Activated naive CD4-positive, alpha-beta T cell treated with Interleukin-2 at 50 U/mL for 16 hours (primary cell): ENCODE data around the gene CTNNA2.

Experiments used
- DNase-seq: peaks from one replicate; pipeline ENCODE4 v3.0.0-alpha.2; 2020

CTNNA2 gene

DNA sequence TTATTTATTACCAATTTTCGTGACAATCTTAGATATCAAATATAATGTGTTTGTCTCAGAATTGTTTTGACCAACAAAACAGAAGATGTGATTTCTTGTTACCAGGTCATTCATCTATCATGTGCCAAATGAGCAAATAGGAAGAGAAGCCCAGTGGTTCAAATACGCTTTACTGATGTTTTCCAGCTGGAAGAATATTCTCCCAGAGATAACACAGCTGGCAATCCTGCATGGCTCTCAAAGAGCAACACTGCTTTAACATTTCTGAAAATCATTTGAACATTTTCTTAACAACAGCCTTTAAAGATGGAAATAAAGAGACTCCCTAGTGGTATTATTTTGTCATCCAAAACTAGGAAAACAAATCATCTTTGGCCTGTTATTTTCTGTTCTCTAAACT, 359.8 kb downstream of the CTNNA2 start:
- no peak for DNase-seq

DNA sequence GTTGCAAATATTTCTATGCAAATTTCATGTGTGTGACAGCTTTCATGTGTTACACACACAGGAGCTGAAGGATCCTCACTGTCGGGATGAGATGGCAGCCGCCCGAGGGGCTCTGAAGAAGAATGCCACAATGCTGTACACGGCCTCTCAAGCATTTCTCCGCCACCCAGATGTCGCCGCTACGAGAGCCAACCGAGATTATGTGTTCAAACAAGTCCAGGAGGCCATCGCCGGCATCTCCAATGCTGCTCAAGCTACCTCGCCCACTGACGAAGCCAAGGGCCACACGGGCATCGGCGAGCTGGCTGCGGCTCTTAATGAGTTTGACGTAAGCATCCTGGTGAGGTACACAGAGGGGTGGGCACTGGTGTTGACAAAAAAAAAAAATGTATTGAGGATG, 361.2 kb downstream of the CTNNA2 start:
- DNase-seq, result no peak

DNA sequence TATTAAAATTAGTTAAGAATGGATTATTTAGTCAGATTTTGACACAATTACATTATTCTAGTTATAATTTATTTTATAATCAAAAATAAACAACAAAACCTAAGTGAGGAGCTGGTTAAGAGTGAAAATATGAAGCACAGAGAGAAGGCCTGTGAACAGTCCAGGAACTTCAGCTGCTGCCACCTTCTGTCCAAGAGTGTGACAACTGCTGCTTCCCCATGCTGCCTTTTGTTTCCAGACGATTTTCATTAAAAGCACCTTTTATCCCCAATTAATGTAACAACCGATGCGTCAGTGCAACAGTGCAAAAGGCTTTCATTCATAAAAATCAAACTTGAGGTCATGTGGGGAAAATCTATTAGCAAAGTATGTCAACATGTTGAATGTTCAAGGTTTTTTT, 363.6 kb downstream of the CTNNA2 start:
- DNase-seq, result no peak

DNA sequence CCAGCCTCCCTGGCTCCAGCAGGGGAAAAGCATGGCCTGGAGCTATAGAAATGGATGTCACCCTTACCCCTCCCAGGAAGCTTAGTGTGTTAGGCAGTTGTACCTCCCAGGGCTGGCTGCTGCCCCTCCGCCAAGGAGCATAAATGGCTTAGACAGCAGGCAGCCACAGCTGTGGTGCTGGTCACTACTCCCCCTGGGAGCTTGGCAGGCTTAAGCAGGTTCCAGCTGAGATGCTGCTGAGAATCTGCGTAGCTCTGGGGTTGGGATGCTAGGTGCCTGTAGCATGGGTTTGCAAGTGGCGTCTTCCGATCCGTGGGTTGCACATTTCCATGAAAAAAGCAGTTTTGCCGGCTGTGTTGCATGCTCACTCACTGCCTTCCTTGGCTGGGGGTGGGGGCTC, 369.7 kb downstream of the CTNNA2 start:
- no peak for DNase-seq

DNA sequence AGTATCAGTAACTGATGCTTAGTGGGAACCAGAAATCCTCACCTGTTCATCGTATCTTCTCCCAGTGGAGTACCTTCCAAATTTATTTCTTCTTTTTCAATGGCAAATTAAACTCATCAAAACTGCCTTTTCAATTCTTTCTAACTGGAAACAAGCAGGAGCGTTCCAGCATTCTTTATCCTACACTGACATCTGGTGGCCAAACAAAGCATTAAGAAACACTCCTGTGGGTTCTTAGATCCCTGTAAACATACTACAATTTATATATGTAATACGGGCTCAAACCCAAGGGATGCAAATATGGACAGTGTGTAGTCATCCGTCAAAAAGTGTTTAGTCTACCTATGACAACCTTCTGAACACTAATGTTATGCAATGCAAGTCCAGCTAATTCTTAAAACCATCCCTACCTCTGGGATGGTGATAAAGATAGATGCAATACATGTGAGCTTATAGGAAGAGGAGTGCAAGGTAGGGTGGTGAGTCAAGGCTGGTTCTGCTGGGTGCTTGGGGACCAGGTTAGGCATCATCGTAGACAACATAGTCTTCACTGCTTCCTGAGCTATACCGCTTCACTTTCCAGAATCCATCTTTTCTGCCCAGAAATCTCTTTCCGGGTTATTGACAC, 375.0 kb downstream of the CTNNA2 start:
- DNase-seq, result no peak

DNA sequence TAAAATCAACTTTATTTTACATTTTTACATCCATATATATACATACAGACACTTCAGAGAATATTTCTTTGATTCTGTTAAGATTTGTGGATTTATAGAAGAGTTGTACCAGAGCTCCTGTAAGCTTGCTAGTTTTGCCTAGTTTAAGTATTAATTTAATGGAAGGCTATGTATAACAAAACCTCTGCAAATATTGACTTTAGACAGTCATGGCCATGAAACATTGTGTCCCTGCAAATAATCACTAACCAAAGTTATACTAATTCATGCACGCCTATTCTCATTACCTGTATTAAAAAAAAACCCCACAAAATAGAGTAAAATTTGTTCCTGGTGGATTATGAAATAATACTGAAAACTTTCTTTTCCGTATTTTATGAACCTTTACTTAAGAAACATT, 379.3 kb downstream of the CTNNA2 start:
- DNase-seq, result no peak

DNA sequence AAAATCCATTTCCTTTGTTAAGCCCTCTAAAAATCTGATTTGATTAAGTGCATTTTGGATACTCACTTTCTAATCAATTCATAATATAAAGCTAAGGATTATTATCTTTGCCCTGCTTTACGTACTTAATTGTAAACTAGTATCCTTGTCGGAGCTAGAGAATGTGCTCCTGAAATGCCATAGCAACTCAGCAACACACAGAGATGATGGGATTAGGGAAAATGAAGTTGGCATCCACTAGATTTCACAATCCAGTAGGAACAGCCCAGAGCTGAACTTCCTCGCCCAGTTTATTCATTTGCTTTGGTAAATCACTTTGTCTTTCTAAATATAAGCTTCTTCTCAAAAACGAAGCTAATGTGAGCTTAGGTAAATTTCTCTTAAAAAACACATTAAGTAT, 386.3 kb downstream of the CTNNA2 start:
- no peak for DNase-seq

DNA sequence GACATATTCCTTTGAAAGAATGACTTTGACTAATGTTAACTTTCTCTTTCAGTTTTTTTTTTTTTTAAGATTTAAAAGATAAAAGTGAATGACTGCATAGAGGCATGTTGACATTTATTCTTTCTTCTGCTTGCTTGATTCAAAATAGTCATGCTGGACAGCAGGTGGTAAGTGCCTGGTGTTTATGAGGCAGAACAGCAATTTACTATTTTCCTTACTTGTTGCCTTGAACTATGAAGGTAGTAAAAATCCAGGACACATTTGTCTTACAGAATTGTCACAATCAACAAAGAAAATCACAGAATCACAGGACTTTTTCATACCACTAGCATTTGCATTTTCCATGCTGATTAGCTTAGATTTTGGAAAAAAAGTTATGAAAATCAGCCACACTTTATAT, 388.3 kb downstream of the CTNNA2 start:
- DNase-seq, result no peak

DNA sequence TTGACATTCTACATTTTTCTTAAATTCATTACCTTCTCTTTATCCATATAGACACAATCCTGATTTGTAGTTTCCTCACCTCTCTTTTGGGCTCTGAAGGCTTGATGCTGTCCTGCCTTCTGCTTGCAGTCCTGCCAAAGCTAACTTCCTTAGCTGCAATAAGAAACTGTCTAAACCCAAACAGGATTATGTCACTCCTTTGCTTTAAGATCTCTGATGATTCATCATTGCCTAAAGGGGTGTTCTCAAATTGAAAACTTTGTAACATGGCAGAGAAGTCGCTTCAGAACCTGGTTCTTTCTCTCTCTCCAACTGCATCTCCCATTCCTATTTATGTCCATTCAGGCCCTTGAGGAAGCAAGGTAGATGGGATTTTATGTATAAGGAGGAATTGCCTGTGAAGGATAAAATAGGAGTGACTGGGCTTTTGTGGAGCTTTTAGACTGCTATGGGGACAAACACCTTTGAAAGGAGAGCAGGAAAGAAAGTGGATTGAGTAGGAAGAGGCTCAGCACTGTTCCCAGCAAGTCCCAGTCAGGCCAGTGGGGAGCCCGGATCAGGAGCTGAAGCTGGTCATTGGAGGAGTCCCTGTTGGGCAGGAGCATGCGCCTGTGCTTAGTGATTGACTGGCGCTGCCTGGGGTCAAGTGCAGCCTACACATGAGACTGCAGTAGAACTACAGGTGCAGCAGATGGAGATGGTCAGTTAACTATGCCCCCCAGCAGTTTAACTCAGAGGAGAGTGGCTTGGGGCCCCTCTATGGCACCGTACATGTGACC, 390.6 kb downstream of the CTNNA2 start:
- no peak for DNase-seq

DNA sequence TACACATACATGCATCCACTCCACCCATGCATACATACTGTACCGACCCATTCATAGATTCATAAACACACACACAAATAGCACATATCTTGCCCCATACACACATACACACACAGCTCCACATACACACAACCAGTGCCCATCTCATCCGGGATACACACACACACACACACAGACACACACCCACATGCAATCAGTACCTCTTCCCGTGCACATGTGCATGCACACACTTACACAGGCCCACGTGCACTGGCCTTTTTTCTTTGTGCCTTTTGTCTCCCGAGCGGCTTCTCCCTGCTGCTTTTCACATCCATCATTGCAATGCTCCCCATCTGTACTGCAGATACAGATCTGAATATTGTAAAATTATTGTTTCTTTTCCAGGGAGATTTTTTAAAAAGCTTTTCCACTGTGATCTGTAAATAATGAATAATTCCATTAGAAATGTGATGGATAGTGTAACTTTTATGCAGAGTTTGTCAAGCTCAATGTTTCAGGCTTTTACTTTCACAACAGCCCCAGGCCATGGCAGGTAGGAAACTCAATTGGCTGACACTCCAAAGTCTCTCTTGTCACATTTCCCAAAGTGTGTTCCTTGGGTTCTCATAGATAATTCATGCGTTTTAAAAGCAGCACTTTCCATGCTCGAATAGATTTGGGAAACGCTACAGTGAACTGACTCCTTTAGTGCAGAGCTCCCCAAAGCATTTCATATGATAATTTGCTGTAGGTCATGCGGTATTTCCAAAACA, 393.5 kb downstream of the CTNNA2 start:
- DNase-seq, result no peak

DNA sequence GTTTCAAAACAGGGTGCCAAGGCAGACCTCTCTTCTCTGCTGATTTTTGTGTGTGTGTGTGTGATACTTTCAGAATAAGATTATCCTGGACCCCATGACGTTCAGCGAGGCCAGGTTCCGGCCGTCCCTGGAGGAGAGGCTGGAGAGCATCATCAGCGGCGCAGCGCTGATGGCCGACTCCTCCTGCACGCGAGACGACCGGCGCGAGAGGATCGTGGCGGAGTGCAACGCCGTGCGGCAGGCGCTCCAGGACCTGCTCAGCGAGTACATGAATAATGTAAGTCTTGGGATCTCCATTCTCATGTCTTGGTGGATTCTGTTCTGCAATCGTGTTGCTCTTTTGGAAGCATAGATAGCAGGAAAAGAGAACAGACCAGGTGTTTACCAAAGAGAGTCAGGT, 396.7 kb downstream of the CTNNA2 start:
- no peak for DNase-seq

DNA sequence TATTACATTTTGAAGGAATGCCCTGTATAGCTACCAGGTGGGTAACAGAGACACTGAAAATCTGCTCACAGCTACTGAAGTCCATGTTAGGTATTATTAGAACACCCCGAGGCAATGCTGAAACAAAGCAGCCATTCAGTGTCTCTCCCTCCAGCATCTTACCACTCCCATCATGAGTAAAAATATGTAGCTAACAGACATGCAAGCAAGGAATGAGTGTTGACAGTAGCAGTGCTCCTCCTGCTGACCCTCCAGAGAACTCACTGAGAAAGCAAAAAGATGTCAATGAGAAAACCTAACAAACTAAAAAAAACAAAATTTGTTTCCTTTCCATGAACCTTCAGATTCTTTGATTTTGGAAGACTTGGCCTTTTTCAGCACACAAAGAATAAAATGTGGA, 397.8 kb downstream of the CTNNA2 start:
- no peak for DNase-seq

DNA sequence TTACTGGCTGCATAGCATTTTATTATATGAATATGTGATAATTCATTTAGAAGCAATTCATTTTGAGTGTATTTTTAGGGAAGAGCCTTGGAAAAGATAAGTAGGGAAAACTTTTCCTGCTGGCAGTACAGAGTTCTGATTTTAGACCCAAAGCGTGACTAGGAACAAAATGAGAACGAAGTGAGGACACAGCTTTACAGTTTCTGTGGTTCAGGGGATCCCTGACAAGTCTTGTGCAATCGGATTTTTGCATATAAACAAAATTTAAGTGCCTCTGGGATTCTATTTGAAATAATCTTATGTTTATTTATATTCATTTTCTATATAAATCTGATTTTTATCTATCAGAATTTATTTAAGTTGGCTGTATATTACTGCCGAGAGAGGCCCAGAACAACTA, 402.6 kb downstream of the CTNNA2 start:
- DNase-seq, result no peak

DNA sequence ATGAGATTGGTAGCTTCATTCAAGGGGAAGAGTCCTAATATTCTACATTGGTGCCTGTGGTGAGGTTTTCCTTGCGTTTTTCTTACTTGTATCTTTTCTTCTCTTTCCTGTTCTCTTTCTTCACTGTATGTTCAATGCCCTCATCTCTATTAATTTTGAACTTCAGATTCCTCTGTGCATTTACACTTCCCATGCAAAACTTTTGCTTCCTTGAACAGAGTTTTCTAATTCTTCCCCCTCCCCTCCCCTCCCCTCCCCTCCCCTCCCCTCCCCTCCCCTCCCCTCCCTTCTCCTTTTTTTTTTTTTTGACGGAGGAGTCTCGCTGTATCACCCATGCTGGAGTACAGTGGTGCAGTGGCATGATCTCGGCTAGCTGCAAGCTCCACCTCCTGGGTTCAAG, 403.4 kb downstream of the CTNNA2 start:
- no peak for DNase-seq

DNA sequence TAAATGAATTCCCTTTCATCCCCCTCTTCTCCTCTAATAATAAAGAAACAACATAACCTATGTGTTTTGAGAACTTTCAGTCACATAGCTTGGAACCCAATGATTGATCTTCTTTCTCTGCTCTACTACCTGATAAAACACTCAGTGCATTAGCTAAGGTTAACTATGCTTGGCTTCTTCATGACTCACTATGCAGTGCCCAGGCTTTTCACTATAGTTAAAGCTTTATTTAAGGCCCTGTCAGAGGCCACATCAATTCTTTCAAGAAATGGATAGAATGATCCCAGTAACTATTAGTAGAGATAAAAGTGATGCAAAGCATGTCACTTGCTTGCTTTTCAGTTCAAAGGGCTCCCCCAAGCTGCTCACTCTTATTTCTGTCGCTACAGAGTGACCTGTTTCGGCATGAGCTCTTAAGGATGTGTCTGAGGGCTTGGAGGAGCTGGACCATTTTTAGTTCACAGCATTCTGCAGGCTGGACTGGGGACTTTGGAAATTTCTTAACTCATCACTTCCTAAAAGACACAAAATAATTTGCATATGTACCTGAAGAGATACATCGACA, 407.7 kb downstream of the CTNNA2 start:
- DNase-seq, result no peak

DNA sequence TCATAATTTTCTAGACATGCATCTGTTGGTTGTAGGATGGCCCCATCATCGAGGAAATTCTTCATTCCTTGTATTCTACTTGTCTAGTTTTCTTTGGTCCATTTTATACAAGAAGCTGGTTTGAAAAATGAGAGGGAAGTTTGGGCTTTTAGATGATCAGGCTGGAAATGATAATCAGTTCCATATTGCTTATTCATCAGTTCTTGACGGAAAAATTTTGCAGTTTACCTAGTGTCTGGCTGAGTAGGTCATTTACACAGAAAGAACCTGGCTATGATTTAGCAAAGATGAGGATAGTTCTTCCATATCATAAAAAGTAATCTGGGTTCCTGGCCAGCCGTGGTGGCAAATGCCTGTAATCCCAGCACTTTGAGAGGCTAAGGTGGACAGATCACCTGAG, 416.8 kb downstream of the CTNNA2 start:
- DNase-seq, result no peak

DNA sequence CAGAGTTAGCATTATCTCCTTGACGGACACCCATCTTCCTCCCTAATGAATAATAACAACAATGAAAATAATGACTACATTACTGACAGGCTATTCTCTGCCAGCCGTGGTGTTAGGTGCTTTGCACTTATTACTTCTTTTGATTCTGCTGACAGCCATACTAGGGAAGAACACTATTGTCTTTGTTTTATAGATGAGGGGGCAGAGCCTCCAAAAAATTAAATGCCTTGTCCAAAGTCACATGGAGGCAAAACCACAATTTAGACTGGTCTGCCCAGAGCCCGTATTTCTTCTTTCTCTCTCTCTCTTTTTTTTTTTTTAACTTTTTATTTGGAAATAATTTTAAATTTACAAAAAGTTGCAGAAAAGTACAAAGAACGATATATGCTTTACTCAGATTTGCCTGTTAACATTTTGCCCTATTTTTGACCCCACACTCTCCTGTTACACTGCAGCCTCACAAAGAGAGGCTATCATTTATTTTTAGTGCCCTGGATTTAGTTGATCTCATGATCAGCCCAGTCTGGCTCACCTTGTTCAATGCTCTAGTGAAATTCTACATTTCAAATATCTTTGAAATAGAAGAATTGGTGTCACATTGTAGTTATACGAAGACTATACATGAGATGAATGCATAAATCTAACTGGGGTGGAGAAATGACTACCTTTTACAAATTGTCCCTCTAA, 422.3 kb downstream of the CTNNA2 start:
- no peak for DNase-seq

DNA sequence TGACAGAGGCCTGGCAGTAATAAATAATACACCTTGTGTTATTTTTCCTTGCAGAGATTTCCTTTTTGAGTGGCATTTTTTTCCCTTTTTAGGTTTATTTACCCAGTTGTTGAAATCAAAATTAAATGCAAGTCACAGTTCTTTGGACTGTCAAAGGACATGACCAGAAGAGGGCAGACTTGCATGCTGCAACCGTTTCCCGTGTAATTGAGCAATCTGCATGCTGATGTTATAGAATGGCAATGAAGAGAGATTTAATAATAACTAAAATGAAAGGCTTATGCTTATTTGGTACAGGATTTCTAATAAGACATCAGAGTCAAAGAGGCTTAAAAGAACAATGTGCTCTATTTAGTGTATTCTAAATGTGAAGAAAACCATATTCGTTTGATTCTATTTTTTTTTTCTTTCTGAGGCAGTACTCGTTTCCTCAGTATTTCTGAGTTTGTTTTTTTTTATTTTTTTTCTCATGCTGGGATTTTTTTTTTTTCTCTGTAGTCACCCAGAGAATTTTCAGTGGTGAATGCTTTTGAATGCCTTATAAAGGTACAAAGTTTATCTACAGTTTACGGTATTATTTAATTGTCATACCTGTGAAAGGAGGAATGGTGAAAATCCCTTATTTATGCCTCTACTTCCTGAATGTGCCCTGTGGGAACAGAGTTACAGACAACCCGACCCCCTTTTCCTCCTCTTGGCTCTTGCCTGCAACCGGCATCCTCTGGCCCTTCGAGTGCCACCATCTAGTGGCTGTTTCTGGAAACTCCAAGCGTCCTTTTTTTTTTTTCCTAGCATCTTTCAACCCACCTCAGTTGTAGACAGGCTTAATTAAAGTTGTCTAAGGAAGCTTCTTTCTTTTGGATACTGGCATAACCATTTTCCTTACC, 423.2 kb downstream of the CTNNA2 start:
- DNase-seq, result no peak

DNA sequence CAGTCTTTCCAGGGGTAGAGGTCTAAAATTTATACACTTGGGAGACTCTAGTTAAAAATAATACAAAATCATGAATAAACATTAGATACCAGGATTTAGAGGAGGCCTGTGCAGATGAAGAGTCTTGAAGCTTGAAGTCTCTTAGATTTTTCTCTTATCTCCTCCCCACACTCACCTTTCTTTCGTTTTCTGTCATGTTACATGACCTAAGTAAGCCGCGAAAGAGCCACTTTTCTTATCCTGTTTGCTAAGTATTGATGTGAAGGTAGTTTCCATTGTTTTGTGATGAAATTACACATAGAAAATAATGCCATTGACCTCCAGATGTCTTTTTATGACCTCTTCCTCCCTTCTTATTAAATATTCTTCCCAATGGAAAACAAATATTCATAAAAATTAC, 423.9 kb downstream of the CTNNA2 start:
- no peak for DNase-seq

DNA sequence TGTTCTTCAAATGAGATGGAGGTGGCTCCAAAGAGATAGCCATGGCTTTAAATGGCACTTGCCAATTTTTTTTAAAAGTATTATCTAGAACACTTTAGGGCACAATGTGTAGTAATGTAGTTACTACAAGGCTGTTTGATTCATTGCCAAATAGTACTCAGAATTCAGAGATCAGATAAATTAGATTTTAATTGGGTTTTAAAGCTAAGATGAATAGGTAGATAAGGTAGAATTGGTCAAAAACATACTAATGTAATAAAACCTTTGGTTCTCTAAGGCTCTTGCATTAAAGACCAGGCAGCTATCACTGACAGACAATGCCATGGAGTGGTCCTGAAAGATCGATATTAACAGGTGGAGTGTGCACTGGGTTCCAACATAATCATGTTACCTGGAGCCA, 425.8 kb downstream of the CTNNA2 start:
- DNase-seq, result no peak

DNA sequence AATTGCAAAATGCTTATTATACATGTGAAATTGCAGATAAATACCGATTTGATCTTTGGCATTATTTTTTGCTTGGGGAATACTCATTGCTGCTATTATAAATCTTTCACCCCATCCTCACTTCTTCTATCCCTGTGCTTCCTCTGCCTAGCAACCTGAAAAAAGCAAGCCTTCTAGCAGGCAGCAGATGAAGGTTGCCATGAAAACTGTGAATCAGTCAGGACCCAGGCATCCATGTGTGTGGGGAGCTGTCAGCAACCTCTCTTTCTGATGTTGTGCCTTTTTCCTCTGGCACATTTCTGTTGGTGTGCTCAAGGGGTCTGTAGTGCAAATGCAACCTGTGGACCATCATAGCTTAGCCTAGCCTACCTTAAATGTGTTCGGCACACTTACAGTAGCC, 427.5 kb downstream of the CTNNA2 start:
- no peak for DNase-seq

DNA sequence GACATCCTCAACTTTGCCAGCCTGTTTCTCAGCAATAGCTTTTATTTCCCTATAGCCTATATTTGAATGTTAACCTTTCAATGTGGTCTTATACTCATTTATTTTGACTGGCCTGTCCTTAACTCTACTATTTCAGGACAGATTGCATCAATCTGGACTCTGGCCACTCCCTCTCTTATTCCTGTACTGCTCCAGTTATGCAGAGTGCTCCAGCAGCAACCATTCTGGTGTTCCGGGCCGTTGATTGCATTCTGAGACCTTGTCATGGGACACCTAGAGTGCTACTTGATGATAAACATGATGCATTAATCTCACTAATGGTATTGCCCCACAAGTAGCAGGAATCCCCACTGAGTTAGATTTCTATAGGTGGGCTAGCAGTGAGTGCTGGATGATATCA, 428.3 kb downstream of the CTNNA2 start:
- no peak for DNase-seq
